Measurements from ENCODE around the gene SRBD1. TPM values are rescaled to one million over a fixed set of nuclear protein-coding genes. Genes with fewer than 3 reads are reported as not detected.

SRBD1 gene
- total and polyA plus RNA-seq, 2 experiments from 2014 or later, result 27.4 to 46.3 TPM

GRCh38 chr2:45441571-45441970 is 169.5 kb downstream of the SRBD1 start (continued):
- TF ChIP-seq, protein P1, sequence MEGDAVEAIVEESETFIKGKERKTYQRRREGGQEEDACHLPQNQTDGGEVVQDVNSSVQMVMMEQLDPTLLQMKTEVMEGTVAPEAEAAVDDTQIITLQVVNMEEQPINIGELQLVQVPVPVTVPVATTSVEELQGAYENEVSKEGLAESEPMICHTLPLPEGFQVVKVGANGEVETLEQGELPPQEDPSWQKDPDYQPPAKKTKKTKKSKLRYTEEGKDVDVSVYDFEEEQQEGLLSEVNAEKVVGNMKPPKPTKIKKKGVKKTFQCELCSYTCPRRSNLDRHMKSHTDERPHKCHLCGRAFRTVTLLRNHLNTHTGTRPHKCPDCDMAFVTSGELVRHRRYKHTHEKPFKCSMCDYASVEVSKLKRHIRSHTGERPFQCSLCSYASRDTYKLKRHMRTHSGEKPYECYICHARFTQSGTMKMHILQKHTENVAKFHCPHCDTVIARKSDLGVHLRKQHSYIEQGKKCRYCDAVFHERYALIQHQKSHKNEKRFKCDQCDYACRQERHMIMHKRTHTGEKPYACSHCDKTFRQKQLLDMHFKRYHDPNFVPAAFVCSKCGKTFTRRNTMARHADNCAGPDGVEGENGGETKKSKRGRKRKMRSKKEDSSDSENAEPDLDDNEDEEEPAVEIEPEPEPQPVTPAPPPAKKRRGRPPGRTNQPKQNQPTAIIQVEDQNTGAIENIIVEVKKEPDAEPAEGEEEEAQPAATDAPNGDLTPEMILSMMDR (conservative IDR thresholded peaks at IDR 0.05; ENCODE audit: low read depth in 2 of 2), result no peak
- no peak for TF ChIP-seq JUNB (IDR thresholded peaks at IDR 0.05; ENCODE audit: unreplicated experiment)
- no peak for TF ChIP-seq STAT1 (IDR thresholded peaks at IDR 0.05; ENCODE audit: unreplicated experiment)
- no peak for TF ChIP-seq REST (IDR thresholded peaks at IDR 0.05; ENCODE audit: unreplicated experiment)
- TF ChIP-seq EZH2 (IDR thresholded peaks at IDR 0.05; ENCODE audit: low read depth, unreplicated experiment), result no peak
- TF ChIP-seq ZNF114 (CRISPR knock-in tag; IDR thresholded peaks at IDR 0.05), result no peak
- TF ChIP-seq, protein P2, sequence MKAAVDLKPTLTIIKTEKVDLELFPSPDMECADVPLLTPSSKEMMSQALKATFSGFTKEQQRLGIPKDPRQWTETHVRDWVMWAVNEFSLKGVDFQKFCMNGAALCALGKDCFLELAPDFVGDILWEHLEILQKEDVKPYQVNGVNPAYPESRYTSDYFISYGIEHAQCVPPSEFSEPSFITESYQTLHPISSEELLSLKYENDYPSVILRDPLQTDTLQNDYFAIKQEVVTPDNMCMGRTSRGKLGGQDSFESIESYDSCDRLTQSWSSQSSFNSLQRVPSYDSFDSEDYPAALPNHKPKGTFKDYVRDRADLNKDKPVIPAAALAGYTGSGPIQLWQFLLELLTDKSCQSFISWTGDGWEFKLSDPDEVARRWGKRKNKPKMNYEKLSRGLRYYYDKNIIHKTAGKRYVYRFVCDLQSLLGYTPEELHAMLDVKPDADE (IDR thresholded peaks at IDR 0.05), result no peak

- no peaks in the 10 kb centered on the region; the same call in 2 of the 3 replicates for H3K4me1 Mint-ChIP-seq
- Histone ChIP-seq H2AFZ (no peak overlapping the region), H3F3A (replicated peaks; ENCODE audit: low read depth) (no peaks in the 10 kb centered on the region), H4K20me1 (replicated peaks; ENCODE audit: insufficient read depth) (no peaks in the 10 kb centered on the region), H3K27ac (ENCODE audit: low read depth) (no peak overlapping the region), H3K4me1 (ENCODE audit: insufficient read depth) (no peaks in the 10 kb centered on the region), H3K9me2 (ENCODE audit: insufficient read depth) (no peaks in the 10 kb centered on the region), H3K36me3 (ENCODE audit: insufficient read depth) (no peaks in the 10 kb centered on the region), H3K4me3 (no peak overlapping the region), H3K79me2 (replicated peaks; ENCODE audit: insufficient read depth) (no peaks in the 10 kb centered on the region), H3K27me3 (ENCODE audit: insufficient read depth) (no peaks in the 10 kb centered on the region), H3K4me2 (no peak overlapping the region)
- DNase-seq (ENCODE audit: low spot score), result no peak
- H3K27ac Mint-ChIP-seq, result no peak overlapping the region
- TF ChIP-seq, protein P1 (conservative IDR thresholded peaks at IDR 0.05; ENCODE audit: low read depth in 2 of 2), result peak; percentile 47 to 61
- TF ChIP-seq NANOG (IDR thresholded peaks at IDR 0.05; ENCODE audit: borderline replicate concordance), result no peak
- no peak overlapping the region for H3K4me3 Mint-ChIP-seq
- peaks cover 6% of the 10 kb centered on the region; the same call in 2 of the 3 replicates for H3K9me3 Mint-ChIP-seq
- peaks cover 26% of the 10 kb centered on the region for H3K36me3 Mint-ChIP-seq (ENCODE audit: low read depth)
- no peak; the same call in 2 of the 3 replicates for ATAC-seq
- H3K27me3 Mint-ChIP-seq (ENCODE audit: insufficient read depth, low read depth, poor library complexity), result peaks cover 3% of the 10 kb centered on the region
These were observed 171.0 kb downstream of the SRBD1 start for GRCh38 chr2:45439788-45440773.
